Measurements from ENCODE around the gene EIF4G3. TPM values are rescaled to one million over a fixed set of nuclear protein-coding genes. Genes with fewer than 3 reads are reported as not detected.

The EIF4G3 gene
- total and polyA plus RNA-seq, 2 donors (not counting 3 experiments of a cell fraction or from before 2014, with no cell fraction given) = 40.7 to 78.5 TPM

GRCh38 chr1:21126324-21126723, 50.4 kb downstream of the EIF4G3 start:
- no peak overlapping the region for H2AFZ ChIP-seq (ENCODE audit: low read depth, low read length)
- intact Hi-C loops (cut with micrococcal nuclease) (no loop called here), dilution Hi-C loops (cut with MboI; ENCODE audit: extremely low pct_ligation_motif_present, low sequenced_read_pairs) (no loop called here)
- POLR2A ChIA-PET = no interaction called here
- no peak for DNase-seq (ENCODE audit: low read depth, low spot score)
- TF ChIP-seq JUN (IDR thresholded peaks at IDR 0.05; ENCODE audit: borderline replicate concordance, insufficient read depth, insufficient read length, low read depth) (no peak), POLR2A (IDR thresholded peaks at IDR 0.05; ENCODE audit: low read depth, low read length) (no peak), EZH2 (IDR thresholded peaks at IDR 0.05; ENCODE audit: borderline replicate concordance, low read depth, low read length, severe bottlenecking) (no peak), CTCF (IDR thresholded peaks at IDR 0.05; ENCODE audit: extremely low read depth in 1 of 2, insufficient read depth in 1 of 2, low read depth in 1 of 2, low read length in 2 of 2) (no peak), FOS (IDR thresholded peaks at IDR 0.05; ENCODE audit: borderline replicate concordance, insufficient read depth, low read length) (no peak), POLR2AphosphoS5 (IDR thresholded peaks at IDR 0.05; ENCODE audit: insufficient read depth, low read depth, low read length) (no peak), MAX (IDR thresholded peaks at IDR 0.05; ENCODE audit: insufficient read depth, insufficient read length) (no peak), GATA2 (IDR thresholded peaks at IDR 0.05; ENCODE audit: insufficient read depth, insufficient read length, low read depth, low read length) (no peak), MYC (IDR thresholded peaks at IDR 0.05; ENCODE audit: low read depth, low read length) (no peak)
- FAIRE-seq = no peak
- no peaks in the 10 kb centered on the region for H3K9me3 ChIP-seq (replicated peaks; ENCODE audit: control insufficient read depth, insufficient read depth, low read length)
- H3K36me3 ChIP-seq (ENCODE audit: control insufficient read depth in 2 of 2, extremely low read depth in 1 of 2, insufficient read depth in 2 of 2, low read length in 2 of 2) = peaks cover 0 to 3% of the 10 kb centered on the region in 2 experiments
- BruUV-seq (replicated peaks) = no TSS peak
- no peak overlapping the region for H3K4me3 ChIP-seq (replicated peaks in 1 of 3; ENCODE audit: insufficient read depth in 1 of 3, low read depth in 1 of 3, low read length in 3 of 3)
- H3K4me2 ChIP-seq (ENCODE audit: insufficient read depth, low read length) = no peak overlapping the region
- H3K27me3 ChIP-seq (ENCODE audit: control insufficient read depth in 2 of 2, insufficient read depth in 2 of 2, low read length in 2 of 2) = no peaks in the 10 kb centered on the region
- CTCF ChIA-PET = no interaction called here
- no peak overlapping the region for H3K9ac ChIP-seq (replicated peaks; ENCODE audit: extremely low read depth, insufficient read depth, low read length)
- no peak overlapping the region for H3K27ac ChIP-seq (ENCODE audit: insufficient read depth, low read depth, low read length)
- H3K4me1 ChIP-seq (ENCODE audit: control insufficient read depth, extremely low read depth, insufficient read depth, low read length) = peaks cover 4% of the 10 kb centered on the region
- H3K9me1 ChIP-seq (replicated peaks; ENCODE audit: control insufficient read depth, extremely low read depth, insufficient read depth, low read length) = no peaks in the 10 kb centered on the region
- peaks cover 41% of the 10 kb centered on the region for H3K79me2 ChIP-seq (ENCODE audit: control insufficient read depth, insufficient read depth, low read length)
- no peaks in the 10 kb centered on the region for H4K20me1 ChIP-seq (replicated peaks; ENCODE audit: control insufficient read depth, extremely low read depth, insufficient read depth, low read length)

All from endothelial cell of umbilical vein (primary cell).